ENCODE data around the gene NBPF9.
"Not testable (repeated sequence)": the region's sequence is repeated elsewhere in the genome, so short reads cannot be mapped to it uniquely, and the experiment has no call there.

DNA sequence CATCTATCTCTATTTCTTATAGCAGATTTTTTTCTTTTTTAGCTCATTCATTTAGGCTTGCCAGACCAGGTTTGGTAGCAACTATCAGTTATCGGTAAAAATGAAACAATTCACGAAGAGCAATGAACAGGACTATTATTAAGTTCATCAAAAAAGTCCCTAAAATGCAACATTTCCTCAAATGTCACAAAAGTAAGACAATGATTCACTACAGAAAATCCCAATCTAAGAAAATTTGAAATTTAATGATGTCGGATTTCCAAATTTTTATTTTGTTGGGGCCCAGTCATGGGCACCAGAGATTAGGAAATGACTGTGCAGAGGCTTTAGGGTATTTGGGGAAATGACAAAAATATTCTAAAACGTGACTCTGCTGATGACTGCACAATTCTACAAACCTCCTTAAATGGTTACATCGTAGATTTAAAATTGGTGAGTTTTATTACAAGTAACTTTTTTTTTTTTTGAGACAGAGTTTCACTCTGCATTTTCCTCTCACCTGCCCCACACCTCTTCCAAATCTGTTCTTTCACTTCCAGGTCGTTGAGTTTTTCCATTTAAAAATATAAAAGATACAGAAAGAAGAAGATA, 23.3 kb upstream of the NBPF9 start:
- TF ChIP-seq, protein P1, sequence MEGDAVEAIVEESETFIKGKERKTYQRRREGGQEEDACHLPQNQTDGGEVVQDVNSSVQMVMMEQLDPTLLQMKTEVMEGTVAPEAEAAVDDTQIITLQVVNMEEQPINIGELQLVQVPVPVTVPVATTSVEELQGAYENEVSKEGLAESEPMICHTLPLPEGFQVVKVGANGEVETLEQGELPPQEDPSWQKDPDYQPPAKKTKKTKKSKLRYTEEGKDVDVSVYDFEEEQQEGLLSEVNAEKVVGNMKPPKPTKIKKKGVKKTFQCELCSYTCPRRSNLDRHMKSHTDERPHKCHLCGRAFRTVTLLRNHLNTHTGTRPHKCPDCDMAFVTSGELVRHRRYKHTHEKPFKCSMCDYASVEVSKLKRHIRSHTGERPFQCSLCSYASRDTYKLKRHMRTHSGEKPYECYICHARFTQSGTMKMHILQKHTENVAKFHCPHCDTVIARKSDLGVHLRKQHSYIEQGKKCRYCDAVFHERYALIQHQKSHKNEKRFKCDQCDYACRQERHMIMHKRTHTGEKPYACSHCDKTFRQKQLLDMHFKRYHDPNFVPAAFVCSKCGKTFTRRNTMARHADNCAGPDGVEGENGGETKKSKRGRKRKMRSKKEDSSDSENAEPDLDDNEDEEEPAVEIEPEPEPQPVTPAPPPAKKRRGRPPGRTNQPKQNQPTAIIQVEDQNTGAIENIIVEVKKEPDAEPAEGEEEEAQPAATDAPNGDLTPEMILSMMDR (IDR thresholded peaks at IDR 0.05) = not testable (repeated sequence)
- not testable (repeated sequence) for TF ChIP-seq POLR2A (IDR thresholded peaks at IDR 0.05)

Data from breast epithelium (tissue), 3 donors.